ENCODE results near the gene PLA2G4E.

The PLA2G4E gene

GRCh38 chr15:42045211-42045615 is 24.4 kb upstream of the PLA2G4E start:
- TF ChIP-seq, protein P1, sequence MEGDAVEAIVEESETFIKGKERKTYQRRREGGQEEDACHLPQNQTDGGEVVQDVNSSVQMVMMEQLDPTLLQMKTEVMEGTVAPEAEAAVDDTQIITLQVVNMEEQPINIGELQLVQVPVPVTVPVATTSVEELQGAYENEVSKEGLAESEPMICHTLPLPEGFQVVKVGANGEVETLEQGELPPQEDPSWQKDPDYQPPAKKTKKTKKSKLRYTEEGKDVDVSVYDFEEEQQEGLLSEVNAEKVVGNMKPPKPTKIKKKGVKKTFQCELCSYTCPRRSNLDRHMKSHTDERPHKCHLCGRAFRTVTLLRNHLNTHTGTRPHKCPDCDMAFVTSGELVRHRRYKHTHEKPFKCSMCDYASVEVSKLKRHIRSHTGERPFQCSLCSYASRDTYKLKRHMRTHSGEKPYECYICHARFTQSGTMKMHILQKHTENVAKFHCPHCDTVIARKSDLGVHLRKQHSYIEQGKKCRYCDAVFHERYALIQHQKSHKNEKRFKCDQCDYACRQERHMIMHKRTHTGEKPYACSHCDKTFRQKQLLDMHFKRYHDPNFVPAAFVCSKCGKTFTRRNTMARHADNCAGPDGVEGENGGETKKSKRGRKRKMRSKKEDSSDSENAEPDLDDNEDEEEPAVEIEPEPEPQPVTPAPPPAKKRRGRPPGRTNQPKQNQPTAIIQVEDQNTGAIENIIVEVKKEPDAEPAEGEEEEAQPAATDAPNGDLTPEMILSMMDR (IDR thresholded peaks at IDR 0.05; ENCODE audit: borderline replicate concordance, control extremely low read depth, extremely low read depth, insufficient read depth, missing control alignments) = no peak
- in situ Hi-C loops (cut with MboI; ENCODE audit: low sequenced_read_pairs, unreplicated experiment) = no loop called here
- DNase-seq (ENCODE audit: low spot score) = no peak

DNA sequence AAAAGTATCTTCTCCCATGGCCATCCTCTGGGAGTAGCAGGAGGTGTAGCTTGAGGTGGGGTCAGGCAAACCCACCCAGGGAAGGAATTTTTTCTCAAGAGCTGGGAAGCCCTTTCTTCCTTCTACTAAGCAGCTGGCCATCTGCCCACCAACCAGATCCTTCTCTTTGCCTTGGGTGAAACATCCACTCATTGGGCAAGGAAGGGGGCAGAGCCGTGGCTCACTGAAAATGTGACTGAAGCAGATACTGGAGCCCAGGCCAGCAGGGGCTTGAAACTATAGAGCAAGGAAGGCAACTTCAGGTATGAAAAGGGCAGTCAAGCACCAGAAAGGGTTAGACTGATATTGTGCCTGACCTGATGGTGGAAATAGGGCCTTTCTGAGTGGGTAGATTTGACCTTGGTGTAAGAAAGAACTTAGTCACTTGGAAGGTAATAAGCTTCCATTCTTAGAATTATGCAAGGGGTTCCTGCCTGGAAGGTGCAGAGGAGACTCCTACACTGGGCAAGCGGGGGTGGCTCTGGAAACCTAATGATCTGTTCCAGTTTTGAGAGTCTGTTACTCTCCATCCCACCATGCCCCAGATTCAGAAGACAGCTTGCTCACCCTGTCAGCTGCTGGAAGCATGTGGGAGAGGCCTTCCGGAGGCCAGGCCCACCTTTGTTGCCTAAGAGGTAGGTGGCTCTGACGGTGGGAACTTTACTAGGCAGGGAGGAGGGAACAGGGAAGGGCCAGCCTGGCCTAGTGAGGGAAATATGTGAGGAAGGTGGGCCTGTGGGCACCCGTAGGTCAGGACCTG is 22.0 kb upstream of the PLA2G4E start:
- TF ChIP-seq, protein P1 (IDR thresholded peaks at IDR 0.05; ENCODE audit: borderline replicate concordance, control extremely low read depth, extremely low read depth, insufficient read depth, missing control alignments) = no peak
- DNase-seq (ENCODE audit: low spot score) = no peak
- in situ Hi-C loops (cut with MboI; ENCODE audit: low sequenced_read_pairs, unreplicated experiment) = no loop called here

DNA sequence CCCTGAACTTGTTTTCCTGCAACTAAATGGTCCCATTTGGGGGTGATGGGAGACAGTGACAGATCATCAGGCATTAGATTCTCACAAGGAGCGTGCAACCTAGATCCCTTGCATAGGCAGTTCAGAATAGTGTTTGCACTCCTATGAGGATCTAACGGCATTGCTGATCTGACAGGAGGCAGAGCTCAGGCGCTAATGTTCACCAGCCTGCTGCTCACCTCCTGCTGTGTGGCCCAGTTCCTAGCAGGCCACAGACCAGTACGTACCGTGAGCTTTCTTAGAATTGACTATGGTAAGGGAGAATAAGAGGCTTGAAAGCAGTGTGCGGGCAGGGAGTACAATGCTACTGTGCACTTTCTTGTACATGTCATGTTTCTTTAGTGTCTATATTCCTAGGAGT is 17.6 kb upstream of the PLA2G4E start:
- no peak for DNase-seq (ENCODE audit: low spot score)
- in situ Hi-C loops (cut with MboI; ENCODE audit: low sequenced_read_pairs, unreplicated experiment) = no loop called here
- TF ChIP-seq, protein P1 (IDR thresholded peaks at IDR 0.05; ENCODE audit: borderline replicate concordance, control extremely low read depth, extremely low read depth, insufficient read depth, missing control alignments) = no peak

GRCh38 chr15:42037656-42038055 is 16.8 kb upstream of the PLA2G4E start:
- no peak for DNase-seq (ENCODE audit: low spot score)
- TF ChIP-seq, protein P1 (IDR thresholded peaks at IDR 0.05; ENCODE audit: borderline replicate concordance, control extremely low read depth, extremely low read depth, insufficient read depth, missing control alignments) = no peak
- in situ Hi-C loops (cut with MboI; ENCODE audit: low sequenced_read_pairs, unreplicated experiment) = no loop called here

- in situ Hi-C loops (cut with MboI; ENCODE audit: low sequenced_read_pairs, unreplicated experiment) = no loop called here
- DNase-seq (ENCODE audit: low spot score) = no peak
- TF ChIP-seq, protein P1 (IDR thresholded peaks at IDR 0.05; ENCODE audit: borderline replicate concordance, control extremely low read depth, extremely low read depth, insufficient read depth, missing control alignments) = no peak
Observed at GRCh38 chr15:42036966-42037365, 16.1 kb upstream of the PLA2G4E start.

DNA sequence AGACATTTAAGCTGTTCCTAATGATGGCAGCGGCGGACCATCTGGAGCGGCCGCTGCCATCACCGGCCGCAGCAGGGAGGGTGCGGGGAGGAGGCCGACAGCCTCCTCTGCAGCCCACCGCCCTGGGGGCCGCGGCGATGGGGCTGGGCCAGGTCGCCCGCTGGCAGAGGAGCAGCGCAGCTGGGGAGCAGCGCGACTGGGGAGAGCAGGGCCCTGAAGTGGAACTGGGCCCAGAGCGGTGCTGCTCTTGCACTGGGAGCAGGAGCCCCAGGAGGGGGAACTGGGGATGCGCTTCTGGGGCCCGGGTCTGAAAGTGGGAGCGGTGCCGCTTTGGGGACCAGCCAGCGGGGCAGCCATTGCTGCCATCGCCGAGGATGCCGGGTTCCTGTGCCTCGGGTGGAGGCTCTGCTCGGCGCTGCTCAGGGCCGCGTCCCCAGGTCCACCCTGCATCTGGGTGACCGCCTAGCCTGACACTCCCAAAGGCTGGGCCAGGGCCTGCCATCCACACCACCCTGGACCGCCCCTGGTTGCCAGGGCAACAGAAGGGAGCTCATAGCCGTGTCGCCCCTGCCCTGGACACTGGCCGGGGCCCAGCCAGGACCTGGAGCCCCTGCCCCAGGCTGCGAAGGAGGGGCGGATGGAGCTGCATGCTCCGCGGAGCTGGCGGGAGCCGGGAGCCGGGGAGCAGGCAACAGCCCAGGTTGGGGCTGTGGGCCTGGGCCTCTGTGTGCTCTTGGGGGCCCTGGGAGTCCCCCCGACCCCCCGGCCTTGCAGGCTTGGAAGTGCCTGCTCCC is 15.5 kb upstream of the PLA2G4E start:
- in situ Hi-C loops (cut with MboI; ENCODE audit: low sequenced_read_pairs, unreplicated experiment) = no loop called here
- no peak for DNase-seq (ENCODE audit: low spot score)
- TF ChIP-seq, protein P1 (IDR thresholded peaks at IDR 0.05; ENCODE audit: borderline replicate concordance, control extremely low read depth, extremely low read depth, insufficient read depth, missing control alignments) = no peak

Data from GM13976 (cell line).